ENCODE measurements around the gene ATP6V1G1.

- TF ChIP-seq CTCF (IDR thresholded peaks at IDR 0.05), result no peak
- no peak for TF ChIP-seq EZH2 (IDR thresholded peaks at IDR 0.05; ENCODE audit: borderline replicate concordance, insufficient read depth, low read depth, low read length, poor library complexity, severe bottlenecking)
These were observed 47.7 kb upstream of the ATP6V1G1 start for GRCh38 chr9:114539701-114540380.

Measured in B cell (primary cell).